Activated CD8-positive, alpha-beta T cell treated with anti-CD3 and anti-CD28 coated beads for 36 hours (primary cell): ENCODE results near the gene FEM1B. TPM values are rescaled to one million over a fixed set of nuclear protein-coding genes. Genes with fewer than 3 reads are reported as not detected.
A peak's percentile ranks its signal among the peaks of the same experiment; 100 is the strongest.

ENCODE experiments used
- ATAC-seq: fragments of 200-7000 bp; cut with Tn5 transposase; one replicate; pipeline ENCODE4 v1.10.0; 2021; ENCODE audit warnings: mild to moderate bottlenecking, moderate library complexity
- CTCF ChIA-PET: fragments of 350-600 bp; sonication (Branson Sonifier 250); formaldehyde crosslinking; loops from one replicate; lab custom pipeline; 2021; ENCODE audit warnings: antibody characterized with exemption; lab: Charles Lee
- POLR2A ChIA-PET: fragments of 350-600 bp; sonication (Branson Sonifier 250); formaldehyde crosslinking; loops from one replicate; lab custom pipeline; 2021; ENCODE audit warnings: antibody characterized with exemption; lab: Charles Lee
- DNase-seq: peaks from one replicate; pipeline ENCODE4 v3.0.0-alpha.2; 2020
- H3K27ac Mint-ChIP-seq: one replicate; pipeline ENCODE4 v1.8.0; 2021; ENCODE audit warnings: mild to moderate bottlenecking, mixed read lengths
- H3K27me3 Mint-ChIP-seq: one replicate; pipeline ENCODE4 v1.8.0; 2021; ENCODE audit warnings: mixed read lengths
- H3K36me3 Mint-ChIP-seq: one replicate; pipeline ENCODE4 v1.8.0; 2021; ENCODE audit warnings: low read depth, mixed read lengths
- H3K4me1 Mint-ChIP-seq: one replicate; pipeline ENCODE4 v1.8.0; 2021; ENCODE audit warnings: low read depth, mixed read lengths
- H3K4me3 Mint-ChIP-seq: one replicate; pipeline ENCODE4 v1.8.0; 2021; ENCODE audit warnings: mild to moderate bottlenecking, moderate library complexity, mixed read lengths
- H3K9me3 Mint-ChIP-seq: one replicate; pipeline ENCODE4 v1.8.0; 2021; ENCODE audit warnings: mixed read lengths
- CTCF ChIP-seq: fragments of 200-600 bp; IDR thresholded peaks from one replicate; pipeline ENCODE4 v1.8.0; 2022; ENCODE audit warnings: antibody characterized with exemption, mild to moderate bottlenecking
- intact Hi-C: fragments of 100-400 bp; cut with micrococcal nuclease; formaldehyde crosslinking; loops from one replicate; pipeline ENCODE4 v1.10.0; 2022
- total RNA-seq, 2 experiments: library from RNA; stranded (reverse); gene quantifications; one replicate each; pipeline ENCODE4 v1.2.3, GENCODE V29; 2021

The FEM1B gene
- total RNA-seq, 2 experiments from 2014 or later: 37.1 to 44.4 TPM

GRCh38 chr15:68328443-68328842 lies 50.9 kb downstream of the FEM1B start:
- H3K27me3 Mint-ChIP-seq: peaks cover 5% of the 10 kb centered on the region
- intact Hi-C loops: no loop called here
- H3K9me3 Mint-ChIP-seq: no peaks in the 10 kb centered on the region
- H3K4me1 Mint-ChIP-seq: peaks cover 28% of the 10 kb centered on the region
- no peaks in the 10 kb centered on the region for H3K36me3 Mint-ChIP-seq
- peak; percentile 18 for DNase-seq
- H3K27ac Mint-ChIP-seq: no peak overlapping the region
- ATAC-seq: peak; percentile 77
- no peak for TF ChIP-seq CTCF
- POLR2A ChIA-PET: no interaction called here
- no peak overlapping the region for H3K4me3 Mint-ChIP-seq
- CTCF ChIA-PET: interaction anchor here (1.0 to 1.4 kb wide), 3 partner anchors 22 to 222 kb away, joined by 3 to 5 read pairs (median 3); no protein-coding TSS in a partner anchor

GRCh38 chr15:68328964-68329363 lies 51.4 kb downstream of the FEM1B start:
- Mint-ChIP-seq H3K36me3 (no peaks in the 10 kb centered on the region), H3K4me1 (peaks cover 28% of the 10 kb centered on the region), H3K27ac (no peak overlapping the region), H3K27me3 (peaks cover 5% of the 10 kb centered on the region), H3K4me3 (no peak overlapping the region), H3K9me3 (no peaks in the 10 kb centered on the region)
- intact Hi-C loops: no loop called here
- DNase-seq (no peak), ATAC-seq (no peak)
- TF ChIP-seq CTCF: no peak
- POLR2A ChIA-PET: no interaction called here
- CTCF ChIA-PET: interaction anchor here (1.0 to 1.4 kb wide), 3 partner anchors 22 to 221 kb away, joined by 3 to 5 read pairs (median 3); no protein-coding TSS in a partner anchor

- no peaks in the 10 kb centered on the region for H3K36me3 Mint-ChIP-seq
- peaks cover 28% of the 10 kb centered on the region for H3K4me1 Mint-ChIP-seq
- H3K4me3 Mint-ChIP-seq: no peak overlapping the region
- ChIA-PET POLR2A (no interaction called here), CTCF (interaction anchor here (0.8 kb wide), 1 partner anchor 80 kb away, joined by 3 read pairs; no protein-coding TSS in a partner anchor)
- DNase-seq (no peak), ATAC-seq (no peak)
- H3K27ac Mint-ChIP-seq: no peak overlapping the region
- intact Hi-C loops: no loop called here
- H3K27me3 Mint-ChIP-seq: peaks cover 5% of the 10 kb centered on the region
- no peaks in the 10 kb centered on the region for H3K9me3 Mint-ChIP-seq
- TF ChIP-seq CTCF: no peak
Observed at GRCh38 chr15:68330416-68330815, 52.9 kb downstream of the FEM1B start.

- no peak overlapping the region for H3K4me3 Mint-ChIP-seq
- DNase-seq: no peak
- ChIA-PET POLR2A (no interaction called here), CTCF (interaction anchor here (0.8 kb wide), 1 partner anchor 80 kb away, joined by 3 read pairs; no protein-coding TSS in a partner anchor)
- no peaks in the 10 kb centered on the region for H3K9me3 Mint-ChIP-seq
- H3K4me1 Mint-ChIP-seq: peaks cover 28% of the 10 kb centered on the region
- intact Hi-C loops: no loop called here
- no peak for TF ChIP-seq CTCF
- H3K27me3 Mint-ChIP-seq: peaks cover 5% of the 10 kb centered on the region
- no peak overlapping the region for H3K27ac Mint-ChIP-seq
- ATAC-seq: no peak
- no peaks in the 10 kb centered on the region for H3K36me3 Mint-ChIP-seq
Observed at GRCh38 chr15:68330901-68331300, 53.4 kb downstream of the FEM1B start.

- Mint-ChIP-seq H3K4me3 (no peak overlapping the region), H3K4me1 (peaks cover 15% of the 10 kb centered on the region), H3K36me3 (no peaks in the 10 kb centered on the region), H3K27me3 (peaks cover 5% of the 10 kb centered on the region), H3K9me3 (no peaks in the 10 kb centered on the region), H3K27ac (no peak overlapping the region)
- TF ChIP-seq CTCF: no peak
- POLR2A ChIA-PET: no interaction called here
- DNase-seq (no peak), ATAC-seq (no peak)
- intact Hi-C loops: no loop called here
- CTCF ChIA-PET: no interaction called here
Observed at GRCh38 chr15:68332266-68332665, 54.7 kb downstream of the FEM1B start.
